Activated CD4-positive, alpha-beta T cell treated with anti-CD3 and anti-CD28 coated beads for 48 hours (primary cell): Measurements from ENCODE around the gene XIAP.
"Not testable (repeated sequence)": the region's sequence is repeated elsewhere in the genome, so short reads cannot be mapped to it uniquely, and the experiment has no call there.

Experiments used
- DNase-seq: peaks from one replicate; pipeline ENCODE4 v3.0.0-alpha.2; 2020

Gene XIAP

DNA sequence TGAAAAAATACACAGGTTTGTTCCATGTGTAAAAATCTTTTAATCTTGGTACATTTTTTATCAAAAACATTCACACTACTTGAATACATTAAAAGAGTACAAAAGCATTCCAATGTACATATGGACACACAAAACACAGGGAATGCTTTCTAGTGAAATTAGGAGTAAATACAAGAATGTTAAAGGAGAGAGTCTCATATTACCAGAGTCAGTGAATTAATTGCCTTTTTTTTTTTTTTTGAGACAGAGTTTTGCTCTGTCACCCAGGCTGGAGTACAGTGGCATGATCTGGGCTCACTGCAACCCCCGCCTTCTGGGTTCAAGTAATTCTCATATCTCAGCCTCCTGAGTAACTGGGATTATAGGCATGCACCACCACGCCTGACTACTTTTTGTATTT is 17.0 kb downstream of the XIAP start:
- no peak for DNase-seq

DNA sequence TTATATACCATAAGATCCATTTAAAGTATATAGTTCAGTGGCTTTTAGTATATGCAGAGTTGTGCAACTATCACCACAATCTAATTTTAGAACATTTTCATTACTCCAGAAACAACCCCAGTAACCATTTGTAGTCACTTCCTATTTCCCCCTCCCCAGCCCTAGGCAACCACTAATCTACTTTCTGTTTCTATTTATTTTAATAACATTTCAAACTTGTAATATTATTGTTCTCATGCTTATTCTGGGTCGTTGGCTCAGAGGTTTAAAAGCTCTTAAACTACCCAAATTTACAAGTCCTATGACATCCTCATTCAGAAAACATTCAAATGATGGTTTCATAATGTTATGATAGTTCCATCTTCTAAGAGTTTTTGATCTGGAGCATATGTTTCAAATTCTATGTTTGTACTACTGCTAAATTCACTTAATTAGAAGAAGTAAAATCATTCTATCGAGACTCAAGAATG is 18.4 kb downstream of the XIAP start:
- DNase-seq = no peak

DNA sequence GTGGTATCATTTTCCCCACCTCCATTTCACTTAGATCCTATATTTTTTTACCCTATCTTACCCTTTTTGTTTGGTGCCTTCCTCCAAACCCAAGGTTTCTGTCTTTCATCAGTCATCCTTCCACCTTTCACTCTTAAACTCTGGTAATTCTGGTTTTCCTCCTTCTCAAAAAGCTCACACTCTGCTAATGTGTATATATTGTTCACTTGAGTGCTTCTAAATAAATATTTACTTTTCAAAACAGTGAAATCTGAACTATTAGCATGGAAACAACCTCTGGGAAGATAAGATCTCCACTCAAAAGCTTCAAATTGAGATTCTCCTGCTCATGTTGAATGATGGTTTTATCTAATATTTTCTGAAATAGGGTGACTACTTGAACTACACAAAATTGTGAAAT is 21.5 kb downstream of the XIAP start:
- no peak for DNase-seq

DNA sequence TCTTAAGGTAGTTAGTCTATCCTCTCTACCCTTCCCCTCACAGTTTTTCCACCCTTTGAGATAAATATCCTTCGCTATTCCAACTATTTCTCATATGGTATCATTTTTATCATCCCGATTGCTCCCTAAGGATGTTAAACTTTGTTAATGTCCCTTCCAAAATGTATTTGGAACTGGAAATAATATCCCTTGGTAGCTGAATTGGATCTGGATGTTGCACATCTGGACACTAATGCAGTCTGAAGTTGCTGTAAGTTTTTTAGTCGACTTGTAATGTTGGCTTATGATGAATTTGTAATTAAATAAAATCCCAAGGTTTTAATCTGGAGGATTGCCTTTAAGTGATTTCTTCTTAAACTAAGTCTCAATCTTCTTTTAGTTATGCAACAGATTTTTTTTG is 22.5 kb downstream of the XIAP start:
- no peak for DNase-seq

DNA sequence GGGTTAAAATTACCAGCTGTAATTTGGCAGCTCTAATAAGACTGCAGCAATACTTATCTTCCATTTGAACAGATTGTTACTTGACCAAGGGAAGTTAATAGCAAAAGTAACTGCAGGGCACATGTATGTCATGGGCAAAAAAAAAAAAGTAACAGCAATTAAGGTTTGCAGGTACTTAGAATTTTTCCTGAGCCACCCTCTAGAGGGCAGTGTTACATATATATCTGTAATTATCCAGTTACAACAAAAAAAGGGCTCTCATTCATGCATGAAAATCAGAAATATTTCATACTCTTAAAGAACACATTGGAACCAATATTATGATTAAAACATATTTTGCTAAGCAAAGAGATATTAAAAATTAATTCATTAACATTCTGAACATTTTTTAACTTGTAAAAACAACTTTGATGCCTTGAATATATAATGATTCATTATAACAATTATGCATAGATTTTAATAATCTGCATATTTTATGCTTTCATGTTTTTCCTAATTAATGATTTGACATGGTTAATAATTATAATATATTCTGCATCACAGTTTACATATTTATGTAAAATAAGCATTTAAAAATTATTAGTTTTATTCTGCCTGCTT is 25.1 kb downstream of the XIAP start:
- no peak for DNase-seq

DNA sequence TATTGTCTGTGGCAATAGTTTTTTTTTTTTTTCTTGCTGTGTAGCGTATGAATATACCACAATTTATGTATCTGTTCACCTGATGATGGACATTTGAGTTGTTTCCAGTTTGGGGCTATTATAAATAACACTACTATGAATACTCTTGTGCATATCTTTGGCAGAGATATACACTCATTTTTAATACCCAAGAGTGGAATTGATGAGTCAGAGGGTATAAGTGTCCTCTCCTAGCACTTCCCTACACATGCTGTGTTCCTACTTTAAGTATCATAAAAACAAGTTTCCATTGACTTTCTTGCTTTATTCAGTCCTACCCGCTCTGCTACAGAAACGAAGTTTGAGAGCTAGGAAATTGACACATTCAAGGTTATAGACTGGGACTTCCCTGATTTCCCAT is 39.8 kb downstream of the XIAP start:
- no peak for DNase-seq

DNA sequence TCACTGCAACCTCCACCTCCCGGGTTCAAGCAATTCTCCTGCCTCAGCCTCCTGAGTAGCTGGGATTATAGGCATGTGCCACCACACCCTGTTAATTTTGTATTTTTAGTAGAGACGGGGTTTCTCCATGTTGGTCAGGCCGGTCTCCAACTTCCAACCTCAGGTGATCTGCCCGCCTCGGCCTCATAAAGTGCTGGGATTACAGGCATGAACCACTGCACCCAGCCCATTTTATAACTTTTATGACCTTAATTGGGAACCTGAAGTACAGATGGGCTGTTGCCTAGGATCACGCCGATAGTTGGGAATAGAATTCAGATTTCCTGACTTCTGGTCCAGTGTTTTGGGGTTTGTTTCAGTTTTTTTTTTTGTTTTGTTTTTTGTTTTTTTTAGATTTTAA is 43.4 kb downstream of the XIAP start:
- not testable (repeated sequence) for DNase-seq

DNA sequence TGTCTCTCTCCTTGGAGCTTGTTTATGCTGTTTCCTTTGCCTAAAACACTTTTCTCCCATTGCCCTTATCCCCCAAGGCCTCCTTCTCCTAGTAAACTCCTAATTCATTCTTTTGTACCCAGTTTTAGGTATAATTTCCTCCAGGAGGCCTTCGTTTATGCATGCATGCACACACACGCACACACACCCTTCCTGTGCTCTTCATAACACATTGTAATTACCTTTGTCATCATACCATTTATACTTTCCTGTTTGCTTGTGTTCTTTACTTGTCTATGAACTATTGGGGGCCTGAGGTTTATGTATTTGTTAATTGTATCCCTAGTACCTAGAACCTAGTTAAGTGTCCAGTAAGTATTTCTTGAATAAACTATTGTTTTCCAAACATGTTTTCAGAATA is 45.5 kb downstream of the XIAP start:
- no peak for DNase-seq

DNA sequence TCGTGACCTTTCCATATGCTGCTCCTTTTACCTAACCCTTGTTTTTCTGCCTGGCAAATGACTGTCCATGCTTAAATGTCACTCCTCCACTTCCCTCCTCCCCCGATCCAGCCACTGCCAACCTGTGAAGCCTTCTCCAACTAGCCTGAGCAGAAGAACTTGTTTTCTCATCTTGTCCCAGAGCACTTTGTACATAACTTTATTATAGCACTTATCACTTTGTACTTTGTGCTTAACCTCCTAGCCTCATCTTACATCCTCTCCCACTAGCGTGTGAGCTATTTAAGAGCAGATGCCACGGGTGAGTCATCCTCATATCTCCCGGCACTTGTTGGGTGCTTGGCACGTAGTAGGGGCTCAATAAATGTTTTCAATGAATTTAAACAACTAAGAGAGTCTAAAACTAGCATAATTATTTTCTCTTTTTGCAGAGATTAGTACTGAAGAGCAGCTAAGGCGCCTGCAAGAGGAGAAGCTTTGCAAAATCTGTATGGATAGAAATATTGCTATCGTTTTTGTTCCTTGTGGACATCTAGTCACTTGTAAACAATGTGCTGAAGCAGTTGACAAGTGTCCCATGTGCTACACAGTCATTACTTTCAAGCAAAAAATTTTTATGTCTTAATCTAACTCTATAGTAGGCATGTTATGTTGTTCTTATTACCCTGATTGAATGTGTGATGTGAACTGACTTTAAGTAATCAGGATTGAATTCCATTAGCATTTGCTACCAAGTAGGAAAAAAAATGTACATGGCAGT is 46.9 kb downstream of the XIAP start:
- no peak for DNase-seq

DNA sequence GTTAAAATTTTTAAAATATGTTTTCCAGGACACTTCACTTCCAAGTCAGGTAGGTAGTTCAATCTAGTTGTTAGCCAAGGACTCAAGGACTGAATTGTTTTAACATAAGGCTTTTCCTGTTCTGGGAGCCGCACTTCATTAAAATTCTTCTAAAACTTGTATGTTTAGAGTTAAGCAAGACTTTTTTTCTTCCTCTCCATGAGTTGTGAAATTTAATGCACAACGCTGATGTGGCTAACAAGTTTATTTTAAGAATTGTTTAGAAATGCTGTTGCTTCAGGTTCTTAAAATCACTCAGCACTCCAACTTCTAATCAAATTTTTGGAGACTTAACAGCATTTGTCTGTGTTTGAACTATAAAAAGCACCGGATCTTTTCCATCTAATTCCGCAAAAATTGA is 49.7 kb downstream of the XIAP start:
- DNase-seq = no peak

DNA sequence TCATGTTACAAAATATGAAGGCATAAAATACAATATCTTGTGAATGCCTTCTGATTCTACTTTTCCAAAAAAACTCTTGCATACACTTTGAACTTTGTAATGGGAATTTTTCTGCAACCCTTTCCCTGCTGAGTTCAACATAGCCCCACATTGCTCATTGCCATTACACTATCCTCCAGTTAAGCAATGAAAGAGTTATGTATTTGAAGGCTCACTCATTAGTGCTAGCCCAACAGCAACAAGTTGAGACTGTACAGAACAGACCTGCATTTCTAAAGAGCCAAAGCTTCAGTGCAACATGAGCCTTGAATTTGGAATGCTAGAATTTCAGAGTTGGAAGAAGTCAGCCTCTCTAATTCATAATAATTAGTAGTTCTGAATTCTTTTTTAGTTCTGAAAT is 57.2 kb downstream of the XIAP start:
- no peak for DNase-seq

DNA sequence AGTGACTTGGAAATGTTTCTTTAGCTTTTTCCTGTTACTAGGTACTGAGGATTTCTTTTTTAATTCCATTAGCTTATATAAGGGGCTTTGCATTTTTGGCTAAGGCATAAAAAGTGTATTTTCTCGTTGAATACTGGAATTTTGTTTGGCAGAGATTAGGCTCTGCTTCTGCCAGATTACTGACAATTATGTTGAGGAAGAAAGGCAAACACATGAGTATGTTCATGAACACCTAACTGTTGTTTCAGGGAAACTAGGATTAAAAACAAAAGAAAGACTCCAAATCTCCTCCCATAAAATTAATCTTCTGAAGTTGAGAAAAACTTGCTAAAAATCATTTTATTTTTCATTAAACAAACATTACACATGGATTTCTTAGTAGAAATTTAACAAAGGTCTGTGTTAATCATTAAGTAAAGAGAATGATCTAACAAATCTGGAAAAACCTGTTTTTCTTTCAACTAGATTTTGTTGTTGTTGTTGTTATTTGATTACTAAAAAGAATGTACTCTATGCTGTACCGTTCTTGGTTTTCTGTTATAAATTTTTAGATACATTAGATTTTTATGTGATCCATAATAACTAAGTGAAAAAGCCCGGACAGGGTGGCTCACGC is 58.4 kb downstream of the XIAP start:
- no peak for DNase-seq

DNA sequence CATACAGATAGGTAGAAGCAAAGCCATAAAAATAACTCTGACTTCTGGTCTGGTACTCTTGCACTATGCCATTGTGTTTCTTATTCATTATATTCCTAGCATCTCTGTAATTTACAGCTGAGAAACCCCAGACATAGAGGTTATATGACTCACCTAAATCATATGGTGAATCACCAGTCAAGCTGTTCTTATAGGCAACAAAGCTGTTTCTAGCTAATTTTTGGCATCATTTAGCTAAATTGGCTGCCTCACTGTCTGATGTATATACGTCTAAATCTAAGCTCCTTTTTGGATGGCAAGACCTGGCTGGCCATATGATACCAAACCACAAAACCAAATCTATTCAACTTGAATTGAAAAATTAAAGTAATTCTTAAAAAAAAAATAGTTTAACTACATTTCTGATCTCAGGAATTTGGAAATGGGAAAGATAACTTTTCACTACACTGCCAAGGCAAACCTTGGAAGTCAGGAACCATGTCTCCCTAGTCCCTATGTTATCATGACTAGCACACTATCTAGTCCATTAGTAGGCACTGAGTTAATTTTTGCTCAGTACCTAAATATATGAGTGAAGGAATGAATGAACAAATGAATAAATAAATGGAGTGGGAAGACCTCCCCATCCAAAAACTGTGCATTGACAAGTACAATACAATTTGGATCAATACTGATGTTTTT is 60.4 kb downstream of the XIAP start:
- DNase-seq = no peak

DNA sequence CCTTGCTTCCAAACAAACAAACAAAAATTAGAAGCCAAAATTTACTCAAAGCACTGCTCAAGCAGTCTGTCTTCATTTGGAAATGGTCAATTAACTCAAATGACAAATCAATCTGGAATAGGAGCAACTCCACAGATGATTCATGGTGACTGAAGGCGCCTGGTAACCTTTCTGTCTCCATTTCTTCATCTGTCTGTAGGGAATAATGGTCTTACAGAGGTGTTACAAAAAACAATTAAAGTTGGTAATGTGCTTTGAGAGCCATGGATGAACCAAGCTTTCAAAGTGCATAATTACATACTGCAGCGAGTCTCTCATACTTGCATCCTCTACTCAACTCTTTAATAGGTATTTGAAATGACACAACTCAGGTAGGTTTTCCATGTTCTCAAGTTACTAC is 63.4 kb downstream of the XIAP start:
- DNase-seq = no peak

DNA sequence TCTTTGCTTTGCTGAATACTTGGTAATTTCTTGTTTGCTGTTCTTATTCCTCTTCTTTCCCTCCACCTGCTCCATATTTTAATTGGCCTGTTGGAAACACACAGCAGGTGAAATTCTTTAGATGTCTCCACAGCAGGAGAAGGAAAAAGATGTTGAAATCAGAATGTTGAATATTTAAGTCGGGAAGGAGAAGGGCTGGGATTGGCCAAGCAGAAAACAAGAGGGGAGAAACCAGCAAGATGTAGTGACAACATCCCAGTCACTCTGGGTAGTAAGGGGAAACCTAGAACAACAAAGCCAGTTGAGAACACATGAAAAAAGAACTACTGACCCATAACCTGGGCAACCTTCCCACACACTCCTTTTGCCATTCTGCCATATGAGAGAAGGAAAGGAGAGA is 64.3 kb downstream of the XIAP start:
- no peak for DNase-seq

DNA sequence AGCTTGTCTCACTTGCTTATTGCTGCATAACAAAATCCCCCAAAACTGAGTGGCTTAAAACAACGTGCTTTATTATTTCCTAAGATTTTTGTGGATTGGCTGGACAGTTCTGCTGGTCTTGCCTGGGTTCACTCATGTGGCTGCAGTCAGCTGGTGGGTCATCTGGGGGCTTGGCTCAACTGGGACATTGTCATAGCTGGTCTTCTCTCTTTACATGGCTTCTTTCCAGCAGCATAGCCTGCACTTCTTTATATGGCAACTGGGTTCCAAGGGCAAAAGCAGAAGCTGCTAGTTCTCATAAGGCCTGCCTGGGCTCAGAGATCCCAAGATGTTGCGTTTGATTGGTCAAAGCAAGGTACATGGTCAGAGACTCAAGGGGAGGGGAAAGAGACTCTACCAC is 68.0 kb downstream of the XIAP start:
- no peak for DNase-seq

DNA sequence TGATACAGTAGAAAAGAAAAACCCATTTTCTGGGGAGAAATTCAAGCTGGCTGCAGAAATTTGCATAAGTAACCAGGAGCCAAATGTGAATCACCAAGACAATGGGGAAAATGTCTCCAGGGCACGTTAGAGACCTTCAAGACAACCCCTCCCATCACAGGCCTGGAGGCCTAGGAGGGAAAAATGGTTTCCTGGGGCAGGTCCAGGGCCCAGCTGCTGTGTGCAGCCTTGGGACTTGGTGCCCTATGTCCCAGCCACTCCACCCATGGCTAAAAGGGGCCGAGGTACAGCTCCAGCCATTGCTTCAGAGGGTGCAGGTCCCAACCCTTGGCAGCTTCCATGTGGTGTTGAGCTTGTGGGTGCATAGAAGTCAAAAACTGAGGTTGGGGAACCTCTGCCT is 72.2 kb downstream of the XIAP start:
- DNase-seq = not testable (repeated sequence)

DNA sequence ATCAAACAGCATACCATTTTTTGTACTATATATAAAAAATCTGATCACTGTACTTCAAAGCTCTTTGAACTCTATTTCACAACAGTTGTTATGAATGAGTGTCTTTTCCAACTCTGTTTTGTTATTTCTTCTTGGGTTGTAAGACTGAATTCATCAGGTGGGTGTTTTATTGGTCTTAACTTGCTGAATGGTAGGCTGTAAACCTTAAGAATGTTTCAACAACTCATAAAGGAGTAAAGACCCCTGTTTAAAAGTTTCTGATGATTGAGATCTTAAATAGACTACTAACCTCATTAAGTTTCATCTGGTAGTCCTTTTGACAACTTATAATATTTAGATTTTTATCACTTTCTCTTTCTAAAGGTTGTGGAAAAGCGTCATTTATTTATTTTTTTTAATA is 83.2 kb downstream of the XIAP start:
- DNase-seq = no peak

DNA sequence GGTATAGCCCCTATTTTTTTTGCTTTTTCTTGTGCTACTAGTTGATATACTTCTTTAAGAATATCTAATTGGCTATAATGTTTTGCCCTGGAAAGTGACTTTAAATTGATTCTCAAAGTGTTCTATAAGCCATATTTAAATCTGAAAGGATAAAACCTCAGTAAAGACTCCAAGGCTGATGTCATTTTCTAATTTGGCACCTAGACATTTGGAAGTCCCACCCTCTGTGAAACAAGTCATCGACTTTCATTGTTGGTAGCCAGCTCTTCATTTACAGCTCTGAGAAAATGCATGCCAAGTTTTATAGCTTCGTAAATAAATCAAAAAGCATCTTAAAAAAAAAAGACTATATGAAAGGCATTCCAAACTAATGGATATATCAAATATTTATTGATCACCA is 83.6 kb downstream of the XIAP start:
- no peak for DNase-seq

DNA sequence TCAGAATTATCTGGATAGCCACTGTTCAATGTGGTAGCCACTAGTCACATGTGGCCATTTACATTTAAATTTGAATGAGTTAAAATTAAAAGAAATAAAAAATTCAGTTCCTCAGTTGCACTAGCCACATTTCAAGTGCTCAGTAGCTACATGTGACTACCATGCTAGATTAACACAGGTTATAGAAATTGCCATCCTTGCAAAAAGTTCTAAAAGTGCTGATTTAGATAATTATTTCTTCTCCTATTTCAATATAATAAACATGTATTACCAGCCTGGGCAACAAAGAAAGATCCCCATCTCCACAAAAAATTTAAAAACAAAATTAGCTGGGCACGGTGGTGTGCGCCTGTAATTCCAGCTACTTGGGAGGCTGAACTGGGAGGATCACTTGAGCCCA is 90.0 kb downstream of the XIAP start:
- no peak for DNase-seq

DNA sequence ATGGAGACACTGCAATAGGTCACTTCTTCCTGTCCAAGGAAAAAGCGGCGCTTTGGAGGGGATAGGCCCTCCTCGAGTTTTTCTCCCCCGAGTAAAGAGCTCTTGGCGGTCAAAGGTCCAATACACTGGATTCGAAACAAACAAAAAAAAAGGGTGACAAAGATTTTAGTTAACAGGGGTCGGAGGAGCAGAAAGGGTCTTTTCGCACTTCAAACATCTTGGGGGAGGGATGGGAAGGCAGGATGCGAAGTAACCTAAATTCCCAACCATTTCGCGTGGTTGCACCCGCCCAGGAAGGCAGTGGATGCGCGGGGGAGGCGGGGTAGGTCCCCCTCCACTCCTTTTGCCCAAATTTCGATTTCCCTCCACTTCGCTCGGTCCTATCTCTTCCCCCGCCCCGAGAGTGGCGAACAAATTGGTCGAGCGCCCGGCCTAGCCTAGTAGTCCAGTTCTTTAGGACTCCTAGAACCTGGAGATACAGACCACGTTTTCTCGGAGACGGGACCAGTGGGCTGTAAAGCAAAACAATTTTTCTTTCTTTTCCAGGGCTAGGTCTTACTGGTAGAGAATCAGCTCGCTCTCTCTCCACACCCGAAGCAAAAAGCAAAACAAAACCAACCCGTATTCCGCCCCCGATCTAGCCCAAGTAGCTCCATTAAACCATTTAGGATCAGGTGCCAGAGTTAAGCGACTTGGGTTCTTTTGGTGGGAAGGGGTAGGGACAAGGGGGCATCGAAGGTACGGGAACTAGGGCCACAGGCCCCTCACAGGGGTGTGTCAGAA is 99.6 kb downstream of the XIAP start:
- DNase-seq = peak; percentile 10

DNA sequence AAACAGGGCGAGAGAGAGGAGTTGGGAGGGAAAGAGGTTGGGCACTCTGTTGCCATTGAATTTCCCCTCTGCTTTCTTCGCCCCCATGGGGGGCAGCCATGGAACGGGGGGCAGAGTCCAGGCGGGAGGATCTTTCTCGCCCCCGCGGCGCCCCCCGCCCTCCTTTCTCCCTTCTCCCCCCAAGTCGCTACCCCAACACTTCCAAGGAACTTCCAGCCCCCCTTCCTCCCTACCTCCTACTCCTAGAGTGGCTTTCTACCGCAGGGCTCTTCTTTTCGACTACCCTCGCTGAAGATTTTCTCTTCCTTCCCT is 101.1 kb downstream of the XIAP start:
- DNase-seq = no peak

DNA sequence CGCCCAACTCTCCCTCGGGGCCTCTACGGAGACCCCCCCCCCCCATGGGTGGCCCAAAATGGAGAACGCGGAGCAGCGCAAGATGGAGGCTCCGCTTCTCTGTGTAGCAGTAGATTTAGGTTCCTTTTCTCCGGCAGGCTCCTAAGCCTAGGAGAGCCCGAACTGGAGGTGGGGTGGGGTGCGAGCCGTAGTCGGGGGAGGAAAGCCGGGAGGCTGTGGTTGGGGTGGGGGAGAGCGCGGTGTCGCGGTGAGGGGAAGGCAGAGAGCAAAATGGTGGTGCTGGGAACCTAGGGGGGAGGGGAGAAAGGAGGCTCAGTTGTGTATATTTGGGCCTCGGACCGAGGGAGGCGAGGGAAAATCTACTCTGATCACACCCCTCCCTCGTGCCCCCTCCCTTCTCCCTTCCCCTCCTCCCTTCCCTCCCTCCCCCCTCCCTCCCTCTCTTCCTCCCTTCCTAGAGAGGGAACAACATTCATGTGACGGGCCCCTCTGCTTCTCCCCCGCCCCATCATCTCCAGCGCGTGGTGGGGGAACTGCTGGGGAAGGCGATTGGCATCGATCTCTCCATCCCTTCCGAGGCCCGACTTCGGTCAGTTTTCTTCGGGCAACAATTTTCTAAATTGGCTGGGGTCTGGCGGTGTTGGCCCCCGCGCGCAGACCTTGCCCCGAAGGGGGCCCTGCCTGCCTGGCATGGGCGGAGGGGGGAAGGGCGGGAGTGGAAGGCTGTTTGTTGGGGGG is 101.6 kb downstream of the XIAP start, which contains the start of gene STAG2:
TSS of gene STAG2 (plus strand) at position 439 of the 738 bp plus-strand sequence. CDS start 60,922 bp downstream, outside the sequence.
- peak; percentile 74 for DNase-seq
